A549 treated with Mapracorat at 1 μM for 4 hours (cell line): ENCODE measurements around the gene SYP. TPM values are rescaled to one million over a fixed set of nuclear protein-coding genes. Genes with fewer than 3 reads are reported as not detected.

ENCODE experiments used
- total RNA-seq: library from RNA; stranded (reverse); fragments of 200-300 nt; extraction: Qiagen RNA extraction; gene quantifications from 5 replicates; pipeline ENCODE4 v1.2.3, GENCODE V29; 2022

The SYP gene
- 2.1 to 2.8 TPM (median 2.4 TPM) in 5 replicates for total RNA-seq

DNA sequence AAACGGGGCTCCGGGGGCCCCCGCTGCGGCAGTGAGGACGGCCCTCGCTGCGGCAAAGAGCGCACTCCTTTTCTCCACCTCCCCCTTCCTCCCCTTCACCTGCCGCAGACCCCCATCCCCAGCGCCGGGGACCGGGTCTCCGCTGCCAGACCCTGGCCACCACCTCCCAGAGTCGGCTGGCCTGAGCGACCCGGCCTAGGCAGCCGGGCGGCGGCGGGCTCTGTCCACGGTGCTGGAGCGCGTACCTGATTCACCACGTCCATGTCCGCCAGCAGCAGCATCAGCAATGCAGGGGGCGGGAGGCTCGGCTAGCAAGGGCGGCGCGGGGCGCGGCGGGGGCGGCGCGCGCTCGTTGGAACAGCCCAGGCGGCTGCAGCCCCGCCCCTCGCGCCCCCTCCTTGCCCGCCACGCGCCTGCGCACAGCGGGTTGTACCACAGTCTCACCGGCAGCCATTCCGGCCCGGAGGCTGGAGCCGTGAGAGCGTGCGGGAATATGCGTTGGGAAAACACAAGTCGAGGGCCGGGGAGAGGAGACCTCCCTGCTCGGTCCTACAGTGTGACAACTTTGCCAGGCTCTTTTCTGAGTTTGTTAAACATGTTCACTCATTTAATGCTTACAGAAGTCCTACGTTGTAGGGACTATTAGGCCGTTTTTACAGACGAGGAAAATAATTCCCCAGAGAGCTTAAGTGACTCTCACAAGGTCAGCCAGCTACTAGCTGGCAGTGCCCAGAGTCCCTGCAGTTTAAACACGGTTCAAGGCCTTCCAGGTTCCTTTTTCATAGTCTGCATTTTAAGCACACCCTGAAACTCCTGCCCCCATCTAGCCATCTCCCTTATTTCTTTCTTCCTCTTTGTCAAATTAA, at the start of gene SYP:
Gene SYP (minus strand): TSS at position 288 of the 866 bp plus-strand sequence. CDS start 7 bp downstream, at position 281.

DNA sequence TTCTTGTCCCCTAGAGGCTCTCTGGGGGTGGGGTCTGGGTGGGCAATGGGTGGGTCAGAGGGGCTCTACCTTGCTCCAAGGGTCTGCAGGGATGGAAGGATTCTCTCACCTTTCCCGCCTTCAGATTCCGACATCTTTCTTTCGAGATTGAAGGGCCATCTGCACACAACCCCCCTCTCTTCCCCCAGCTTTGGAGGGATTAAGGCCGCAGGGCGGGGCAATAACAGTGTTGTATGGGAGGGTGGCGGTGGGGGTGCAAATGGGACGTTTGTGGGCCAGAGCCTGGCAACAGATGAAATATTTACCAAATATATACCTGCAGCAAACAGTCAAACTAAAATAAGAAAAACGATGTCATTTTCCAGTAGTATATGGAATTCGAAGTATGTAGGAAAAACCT, 33.2 kb upstream of the SYP start, which contains the start of gene CACNA1F:
Gene CACNA1F (minus strand): TSS at position 165 of the 400 bp plus-strand sequence. CDS start 31 bp downstream, at position 134.

DNA sequence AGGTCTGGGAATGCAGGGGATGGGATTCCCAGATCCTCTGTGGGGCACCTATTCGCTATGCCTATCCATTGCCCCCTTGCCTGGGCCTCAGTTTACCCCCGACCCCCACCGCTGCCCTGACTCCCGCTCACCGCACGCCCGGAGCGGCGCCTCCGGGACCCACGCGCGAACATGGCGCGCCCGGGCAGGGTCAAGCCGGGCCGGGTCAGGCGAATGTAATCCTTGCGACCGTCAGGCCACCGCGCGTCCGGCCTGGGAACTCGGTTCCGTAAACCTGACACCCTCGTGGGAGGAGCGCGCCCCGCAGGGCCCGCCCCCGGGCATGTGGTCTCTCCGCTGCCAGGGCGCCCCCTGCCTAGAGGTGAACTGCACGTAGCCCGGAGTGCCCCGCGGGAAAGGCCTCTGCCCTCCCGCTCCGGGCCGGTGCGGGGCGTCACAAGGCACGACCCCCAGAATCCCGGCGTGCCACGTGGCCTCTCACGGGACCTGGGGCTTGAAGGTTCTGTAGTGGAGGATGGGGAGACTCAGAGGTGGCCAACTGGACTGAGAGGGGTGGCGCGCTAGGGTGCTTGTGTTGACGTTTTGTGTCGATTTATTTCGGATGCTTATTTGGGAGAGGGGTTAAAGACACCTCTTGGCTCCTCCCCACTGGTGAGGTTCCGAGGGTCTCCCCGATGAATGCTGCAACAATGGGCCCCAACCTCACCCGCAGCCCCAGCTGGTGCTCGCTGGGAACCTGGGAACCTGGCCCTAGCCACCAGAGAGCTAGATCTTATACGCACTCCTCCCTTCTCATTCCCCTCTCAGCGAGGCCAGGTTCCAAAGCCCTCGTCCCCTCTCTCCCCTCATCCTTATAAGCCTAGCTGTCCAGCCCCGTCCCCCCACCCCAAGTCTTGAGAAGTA, 13.6 kb downstream of the SYP start, which contains the start of gene PRICKLE3:
Gene PRICKLE3 (minus strand): TSS at position 249 of the 903 bp plus-strand sequence. CDS start 76 bp downstream, at position 173.

DNA sequence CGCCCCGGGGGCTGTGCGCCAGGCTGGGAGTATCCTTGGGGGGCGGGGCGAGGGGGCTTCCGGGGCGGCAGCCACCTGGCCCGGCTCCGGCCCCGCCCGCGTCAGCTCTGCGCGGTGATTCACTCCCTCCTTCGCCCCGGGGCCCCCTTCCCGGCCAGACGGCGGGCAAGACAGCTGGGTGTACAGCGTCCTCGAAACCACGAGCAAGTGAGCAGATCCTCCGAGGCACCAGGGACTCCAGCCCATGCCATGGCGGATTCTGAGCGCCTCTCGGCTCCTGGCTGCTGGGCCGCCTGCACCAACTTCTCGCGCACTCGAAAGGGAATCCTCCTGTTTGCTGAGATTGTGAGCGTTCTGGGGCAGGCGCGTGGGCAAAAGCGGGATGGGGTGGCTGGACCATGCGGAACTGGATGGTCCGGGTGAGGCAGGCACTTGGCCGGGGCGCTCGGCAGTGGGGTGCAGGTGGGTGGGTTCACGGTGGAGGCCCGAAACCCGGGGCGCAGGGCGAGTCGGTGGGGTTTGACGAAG, 28.2 kb downstream of the SYP start, which contains the start of gene PLP2:
Gene PLP2 (plus strand): TSS at position 147 of the 528 bp plus-strand sequence. CDS start 103 bp downstream, at position 250.

DNA sequence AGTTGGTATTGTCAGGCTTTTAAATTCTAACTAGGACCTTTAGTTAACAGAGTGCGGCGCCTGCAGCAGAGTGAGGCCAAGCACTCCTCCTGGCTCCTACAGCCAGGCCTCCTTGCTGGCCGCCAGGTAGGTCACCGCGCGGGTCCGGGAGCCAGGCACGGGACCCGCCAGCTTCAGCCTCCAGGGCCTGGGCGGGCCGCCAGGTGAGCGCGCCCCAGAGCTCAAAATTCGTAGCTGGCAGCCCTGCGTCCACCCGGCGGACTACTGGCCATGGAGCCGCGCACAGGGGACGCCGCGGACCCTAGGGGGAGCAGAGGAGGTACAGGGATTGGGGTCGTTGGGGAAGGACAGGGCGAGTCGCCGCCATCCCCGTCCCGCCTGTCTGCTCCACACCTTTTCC, 37.4 kb downstream of the SYP start, which contains the start of gene MAGIX:
Gene MAGIX (plus strand): TSS at position 139 of the 400 bp plus-strand sequence. CDS start 132 bp downstream, at position 271.

Other genes with a start within 250 kb of the SYP start
- gene OTUD5, start 242.6 kb downstream of the SYP start, total RNA-seq: 60.5 to 66.4 TPM (median 64.7 TPM) in 5 replicates
- 0.80 to 1.4 TPM (median 0.96 TPM) in 5 replicates for gene KCND1, start 228.3 kb downstream of the SYP start, total RNA-seq
- gene GRIPAP1, start 197.9 kb downstream of the SYP start, total RNA-seq: 17.3 to 20.9 TPM (median 19.0 TPM) in 5 replicates
- gene TFE3, start 156.8 kb downstream of the SYP start, total RNA-seq: 41.8 to 52.7 TPM (median 51.5 TPM) in 5 replicates
- gene CCDC120, start 141.2 kb downstream of the SYP start, total RNA-seq: 2.7 to 3.9 TPM (median 3.2 TPM) in 5 replicates
- gene PRAF2, start 126.2 kb downstream of the SYP start, total RNA-seq: 35.6 to 45.6 TPM (median 42.4 TPM) in 5 replicates
- gene WDR45, start 120.3 kb downstream of the SYP start, total RNA-seq: 54.9 to 60.6 TPM (median 57.5 TPM) in 5 replicates
- 21.6 to 24.3 TPM (median 22.5 TPM) in 5 replicates for gene GPKOW, start 76.5 kb downstream of the SYP start, total RNA-seq
- gene MAGIX, start 37.4 kb downstream of the SYP start, total RNA-seq: 2.3 to 3.5 TPM (median 3.2 TPM) in 5 replicates
- 366 to 455 TPM (median 433 TPM) in 5 replicates for gene PLP2, start 28.3 kb downstream of the SYP start, total RNA-seq
- gene PRICKLE3, start 13.8 kb downstream of the SYP start, total RNA-seq: 12.4 to 18.2 TPM (median 17.1 TPM) in 5 replicates
- not detected in 5 replicates for gene CACNA1F, start 33.1 kb upstream of the SYP start, total RNA-seq
- gene CCDC22, start 35.3 kb upstream of the SYP start, total RNA-seq: 12.2 to 15.7 TPM (median 14.1 TPM) in 5 replicates
- 0.12 to 0.19 TPM (median 0.14 TPM) in 5 replicates for gene FOXP3, start 64.5 kb upstream of the SYP start, total RNA-seq
- 1.4 to 4.1 TPM (median 2.8 TPM) in 5 replicates for gene PPP1R3F, start 69.6 kb upstream of the SYP start, total RNA-seq
- gene GAGE10, start 103.5 kb upstream of the SYP start, total RNA-seq: not detected in 5 replicates
- not detected in 5 replicates for gene GAGE12J, start 121.8 kb upstream of the SYP start, total RNA-seq
- not detected in 5 replicates for gene GAGE13, start 131.4 kb upstream of the SYP start, total RNA-seq